ENCODE data around the gene SOWAHA.
"Not testable (repeated sequence)": the region's sequence is repeated elsewhere in the genome, so short reads cannot be mapped to it uniquely, and the experiment has no call there.

The SOWAHA gene

GRCh38 chr5:132788508-132788907 is 24.6 kb upstream of the SOWAHA start:
- Histone ChIP-seq H3K4me1 (ENCODE audit: control insufficient read depth in 5 of 5, insufficient read depth in 5 of 5, low read length in 5 of 5) (no peaks in the 10 kb centered on the region), H3K9ac (ENCODE audit: low read length in 5 of 5) (no peak overlapping the region), H3K4me3 (ENCODE audit: low read depth in 1 of 5, low read length in 5 of 5) (no peak overlapping the region), H3K36me3 (ENCODE audit: control insufficient read depth in 5 of 5, insufficient read depth in 5 of 5, low read length in 5 of 5) (no peaks in the 10 kb centered on the region), H3K9me3 (ENCODE audit: control insufficient read depth in 5 of 5, low read length in 5 of 5) (no peaks in the 10 kb centered on the region), H3K27ac (ENCODE audit: low read depth, low read length) (no peak overlapping the region), H3K27me3 (ENCODE audit: control insufficient read depth in 5 of 5, insufficient read depth in 4 of 5, low read length in 5 of 5) (peaks cover 0 to 8% (median 6%) of the 10 kb centered on the region in 5 donors)

- peaks cover 0 to 8% (median 6%) of the 10 kb centered on the region in 5 donors for H3K27me3 ChIP-seq (ENCODE audit: control insufficient read depth in 5 of 5, insufficient read depth in 4 of 5, low read length in 5 of 5)
- H3K4me1 ChIP-seq (ENCODE audit: control insufficient read depth in 5 of 5, insufficient read depth in 5 of 5, low read length in 5 of 5): no peaks in the 10 kb centered on the region
- no peak overlapping the region for H3K4me3 ChIP-seq (ENCODE audit: low read depth in 1 of 5, low read length in 5 of 5)
- no peak overlapping the region for H3K27ac ChIP-seq (ENCODE audit: low read depth, low read length)
- no peaks in the 10 kb centered on the region for H3K9me3 ChIP-seq (ENCODE audit: control insufficient read depth in 5 of 5, low read length in 5 of 5)
- no peaks in the 10 kb centered on the region for H3K36me3 ChIP-seq (ENCODE audit: control insufficient read depth in 5 of 5, insufficient read depth in 5 of 5, low read length in 5 of 5)
- H3K9ac ChIP-seq (ENCODE audit: low read length in 5 of 5): no peak overlapping the region
Observed at GRCh38 chr5:132788990-132789886, 23.9 kb upstream of the SOWAHA start.

- Histone ChIP-seq H3K36me3 (ENCODE audit: control insufficient read depth in 5 of 5, insufficient read depth in 5 of 5, low read length in 5 of 5) (no peaks in the 10 kb centered on the region), H3K4me3 (ENCODE audit: low read depth in 1 of 5, low read length in 5 of 5) (no peak overlapping the region), H3K4me1 (ENCODE audit: control insufficient read depth in 5 of 5, insufficient read depth in 5 of 5, low read length in 5 of 5) (no peaks in the 10 kb centered on the region), H3K27me3 (ENCODE audit: control insufficient read depth in 5 of 5, insufficient read depth in 4 of 5, low read length in 5 of 5) (peaks cover 0 to 8% (median 6%) of the 10 kb centered on the region in 5 donors), H3K9me3 (ENCODE audit: control insufficient read depth in 5 of 5, low read length in 5 of 5) (no peaks in the 10 kb centered on the region), H3K9ac (ENCODE audit: low read length in 5 of 5) (no peak overlapping the region), H3K27ac (ENCODE audit: low read depth, low read length) (no peak overlapping the region)
Observed at GRCh38 chr5:132790201-132790865, 22.8 kb upstream of the SOWAHA start.

GRCh38 chr5:132791026-132791425 is 22.1 kb upstream of the SOWAHA start:
- Histone ChIP-seq H3K36me3 (ENCODE audit: control insufficient read depth in 5 of 5, insufficient read depth in 5 of 5, low read length in 5 of 5) (no peaks in the 10 kb centered on the region), H3K4me1 (ENCODE audit: control insufficient read depth in 5 of 5, insufficient read depth in 5 of 5, low read length in 5 of 5) (no peaks in the 10 kb centered on the region), H3K9ac (ENCODE audit: low read length in 5 of 5) (no peak overlapping the region), H3K4me3 (ENCODE audit: low read depth in 1 of 5, low read length in 5 of 5) (no peak overlapping the region), H3K9me3 (ENCODE audit: control insufficient read depth in 5 of 5, low read length in 5 of 5) (no peaks in the 10 kb centered on the region), H3K27ac (ENCODE audit: low read depth, low read length) (no peak overlapping the region), H3K27me3 (ENCODE audit: control insufficient read depth in 5 of 5, insufficient read depth in 4 of 5, low read length in 5 of 5) (peaks cover 0 to 8% (median 6%) of the 10 kb centered on the region in 5 donors)

GRCh38 chr5:132797651-132798050 is 15.5 kb upstream of the SOWAHA start:
- Histone ChIP-seq H3K27ac (ENCODE audit: low read depth, low read length) (no peak overlapping the region), H3K4me3 (ENCODE audit: low read depth in 1 of 5, low read length in 5 of 5) (no peak overlapping the region), H3K9me3 (ENCODE audit: control insufficient read depth in 5 of 5, low read length in 5 of 5) (no peaks in the 10 kb centered on the region), H3K4me1 (ENCODE audit: control insufficient read depth in 5 of 5, insufficient read depth in 5 of 5, low read length in 5 of 5) (no peaks in the 10 kb centered on the region), H3K9ac (ENCODE audit: low read length in 5 of 5) (no peak overlapping the region), H3K27me3 (ENCODE audit: control insufficient read depth in 5 of 5, insufficient read depth in 4 of 5, low read length in 5 of 5) (peaks cover 0 to 9% (median under 1%) of the 10 kb centered on the region in 5 donors), H3K36me3 (ENCODE audit: control insufficient read depth in 5 of 5, insufficient read depth in 5 of 5, low read length in 5 of 5) (no peaks in the 10 kb centered on the region)

- H3K36me3 ChIP-seq (ENCODE audit: control insufficient read depth in 5 of 5, insufficient read depth in 5 of 5, low read length in 5 of 5): no peaks in the 10 kb centered on the region
- no peaks in the 10 kb centered on the region for H3K9me3 ChIP-seq (ENCODE audit: control insufficient read depth in 5 of 5, low read length in 5 of 5)
- H3K27ac ChIP-seq (ENCODE audit: low read depth, low read length): no peak overlapping the region
- H3K4me1 ChIP-seq (ENCODE audit: control insufficient read depth in 5 of 5, insufficient read depth in 5 of 5, low read length in 5 of 5): no peaks in the 10 kb centered on the region
- H3K27me3 ChIP-seq (ENCODE audit: control insufficient read depth in 5 of 5, insufficient read depth in 4 of 5, low read length in 5 of 5): peaks cover 0 to 7% (median 0%) of the 10 kb centered on the region in 5 donors
- no peak overlapping the region for H3K4me3 ChIP-seq (ENCODE audit: low read depth in 1 of 5, low read length in 5 of 5)
- no peak overlapping the region for H3K9ac ChIP-seq (ENCODE audit: low read length in 5 of 5)
Observed at GRCh38 chr5:132799392-132799791, 13.7 kb upstream of the SOWAHA start.

GRCh38 chr5:132800545-132800944 is 12.6 kb upstream of the SOWAHA start:
- Histone ChIP-seq H3K27me3 (ENCODE audit: control insufficient read depth in 5 of 5, insufficient read depth in 4 of 5, low read length in 5 of 5) (peaks cover 0 to 7% (median 0%) of the 10 kb centered on the region in 5 donors), H3K4me1 (ENCODE audit: control insufficient read depth in 5 of 5, insufficient read depth in 5 of 5, low read length in 5 of 5) (no peaks in the 10 kb centered on the region), H3K36me3 (ENCODE audit: control insufficient read depth in 5 of 5, insufficient read depth in 5 of 5, low read length in 5 of 5) (no peaks in the 10 kb centered on the region), H3K4me3 (ENCODE audit: low read depth in 1 of 5, low read length in 5 of 5) (no peak overlapping the region), H3K27ac (ENCODE audit: low read depth, low read length) (no peak overlapping the region), H3K9me3 (ENCODE audit: control insufficient read depth in 5 of 5, low read length in 5 of 5) (no peaks in the 10 kb centered on the region), H3K9ac (ENCODE audit: low read length in 5 of 5) (no peak overlapping the region)

- Histone ChIP-seq H3K36me3 (ENCODE audit: control insufficient read depth in 5 of 5, insufficient read depth in 5 of 5, low read length in 5 of 5) (no peaks in the 10 kb centered on the region), H3K9ac (ENCODE audit: low read length in 5 of 5) (no peak overlapping the region), H3K4me3 (ENCODE audit: low read depth in 1 of 5, low read length in 5 of 5) (no peak overlapping the region), H3K9me3 (ENCODE audit: control insufficient read depth in 5 of 5, low read length in 5 of 5) (no peaks in the 10 kb centered on the region), H3K27me3 (ENCODE audit: control insufficient read depth in 5 of 5, insufficient read depth in 4 of 5, low read length in 5 of 5) (peaks cover 0 to 7% (median 0%) of the 10 kb centered on the region in 5 donors), H3K4me1 (ENCODE audit: control insufficient read depth in 5 of 5, insufficient read depth in 5 of 5, low read length in 5 of 5) (no peaks in the 10 kb centered on the region), H3K27ac (ENCODE audit: low read depth, low read length) (no peak overlapping the region)
Observed at GRCh38 chr5:132802044-132802684, 10.9 kb upstream of the SOWAHA start.

GRCh38 chr5:132802685-132803066 is 10.4 kb upstream of the SOWAHA start:
- H3K4me1 ChIP-seq (ENCODE audit: control insufficient read depth in 5 of 5, insufficient read depth in 5 of 5, low read length in 5 of 5); H3K4me3 ChIP-seq (ENCODE audit: low read depth in 1 of 5, low read length in 5 of 5); H3K27me3 ChIP-seq (ENCODE audit: control insufficient read depth in 5 of 5, insufficient read depth in 4 of 5, low read length in 5 of 5); H3K9ac ChIP-seq (ENCODE audit: low read length in 5 of 5); H3K36me3 ChIP-seq (ENCODE audit: control insufficient read depth in 5 of 5, insufficient read depth in 5 of 5, low read length in 5 of 5); H3K27ac ChIP-seq (ENCODE audit: low read depth, low read length); H3K9me3 ChIP-seq (ENCODE audit: control insufficient read depth in 5 of 5, low read length in 5 of 5): not testable (repeated sequence)

- H3K9me3 ChIP-seq (ENCODE audit: control insufficient read depth in 5 of 5, low read length in 5 of 5); H3K4me3 ChIP-seq (ENCODE audit: low read depth in 1 of 5, low read length in 5 of 5); H3K27ac ChIP-seq (ENCODE audit: low read depth, low read length); H3K36me3 ChIP-seq (ENCODE audit: control insufficient read depth in 5 of 5, insufficient read depth in 5 of 5, low read length in 5 of 5); H3K27me3 ChIP-seq (ENCODE audit: control insufficient read depth in 5 of 5, insufficient read depth in 4 of 5, low read length in 5 of 5); H3K9ac ChIP-seq (ENCODE audit: low read length in 5 of 5); H3K4me1 ChIP-seq (ENCODE audit: control insufficient read depth in 5 of 5, insufficient read depth in 5 of 5, low read length in 5 of 5): not testable (repeated sequence)
Observed at GRCh38 chr5:132804219-132804618, 8.9 kb upstream of the SOWAHA start.
